PC-9 (cell line): Measurements from ENCODE around the gene ERH.

Experiments used
- CTCF ChIP-seq: fragments of 200-600 bp; sonication (generic); conservative IDR thresholded peaks from 2 replicates; pipeline ENCODE4 v1.6.1; 2017; ENCODE audit warnings: mixed run types, antibody characterized with exemption, mild to moderate bottlenecking, moderate library complexity
- EZH2 ChIP-seq: fragments of 200-600 bp; sonication (generic); IDR thresholded peaks from 2 replicates; pipeline ENCODE4 v1.8.0; 2017; ENCODE audit warnings: antibody characterized with exemption, low read depth

- TF ChIP-seq CTCF: no peak
- no peak for TF ChIP-seq EZH2
Measured at GRCh38 chr14:69408331-69408960, 10.3 kb upstream of the ERH start.
